K562 (cell line): Measurements from ENCODE around the gene GPR148. TPM values are rescaled to one million over a fixed set of nuclear protein-coding genes. Genes with fewer than 3 reads are reported as not detected.
A peak's percentile ranks its signal among the peaks of the same experiment; 100 is the strongest.

ENCODE experiments used
- ATAC-seq: fragments of 200-7000 bp; cut with Tn5 transposase; 3 replicates; pipeline ENCODE4 v1.9.1; 2020; ENCODE audit warnings: moderate library complexity
- BruUV-seq: library from RNA; stranded (reverse); fragments of 400-500 nt; replicated peaks from 2 replicates; lab custom pipeline; 2021; lab: Mats Ljungman, UMichigan
- CTCF ChIA-PET: fragments of 300-600 bp; formaldehyde crosslinking; extraction: SDS; loops from one replicate; lab custom pipeline; 2021; ENCODE audit warnings: low intra/inter-chr PET ratio; lab: Yijun Ruan, JAX
- POLR2A ChIA-PET: fragments of 300-600, 350-650 bp; sonication (Branson Sonifier 250); formaldehyde crosslinking; extraction: SDS; loops from one replicate; lab custom pipeline; 2021; ENCODE audit warnings: antibody characterized with exemption, inconsistent platforms; lab: Yijun Ruan, JAX
- DNase-seq, 4 experiments: peaks; one replicate each; pipeline versions ENCODE4 v3.0.0 to v3.0.0-alpha.2; 2011 to 2018; ENCODE audit warnings: low spot score in 3 of 4, mixed read lengths in 3 of 4; ENCODE audit errors: extremely low read depth in 1 of 4
- FAIRE-seq: peaks from 2 replicates; lab custom pipeline; 2011; peaks lifted over from hg19 to GRCh38; lab: Jason Lieb, UNC
- H2AFZ ChIP-seq: 2 replicates; pipeline ENCODE4 v1.6.0; 2011; ENCODE audit warnings: low read depth, low read length, control low read depth, inconsistent platforms
- H3K27ac ChIP-seq: fragments of 200-600 bp; 3 replicates; pipeline ENCODE4 v1.8.0; 2011; ENCODE audit warnings: low read depth, mild to moderate bottlenecking, control low read depth, inconsistent platforms, low read length, moderate library complexity, mixed read lengths; ENCODE audit errors: extremely low read depth
- H3K27me3 ChIP-seq, 2 experiments: fragments of 300-600 bp in 1 of 2; 2 replicates in 1 of 2; 3 replicates in 1 of 2; pipeline versions ENCODE4 v1.6.0 to v1.8.0; 2011; ENCODE audit warnings: inconsistent platforms in 2 of 2, low read length in 2 of 2, mild to moderate bottlenecking in 1 of 2, mixed read lengths in 1 of 2, moderate library complexity in 1 of 2; ENCODE audit not compliant: control insufficient read depth in 2 of 2, insufficient read depth in 2 of 2
- H3K36me3 ChIP-seq: fragments of 300-600 bp; 3 replicates; pipeline ENCODE4 v1.8.0; 2011; ENCODE audit warnings: mild to moderate bottlenecking, low read length, inconsistent platforms; ENCODE audit not compliant: control insufficient read depth, insufficient read depth
- H3K4me1 ChIP-seq, 2 experiments: fragments of 200-600 bp in 1 of 2; replicated peaks in 1 of 2; 2 replicates in 1 of 2; 3 replicates in 1 of 2; pipeline versions ENCODE4 v1.5.1 to v1.8.0; 2011; ENCODE audit warnings: inconsistent platforms in 2 of 2, low read length in 2 of 2, mild to moderate bottlenecking in 1 of 2, mixed read lengths in 1 of 2, moderate library complexity in 1 of 2; ENCODE audit not compliant: control insufficient read depth in 2 of 2, insufficient read depth in 2 of 2
- H3K4me2 ChIP-seq: 2 replicates; pipeline ENCODE4 v1.6.1; 2011; ENCODE audit warnings: low read length, control low read depth, inconsistent platforms, mixed read lengths; ENCODE audit not compliant: insufficient read depth
- H3K4me3 ChIP-seq: fragments of 200-600 bp; sonication (generic), shearing (Covaris generic); 2 replicates; pipeline ENCODE4 v1.5.1; 2016; ENCODE audit warnings: control low read depth, inconsistent platforms
- H3K79me2 ChIP-seq: fragments of 200-600 bp; 3 replicates; pipeline ENCODE4 v1.8.0; 2011; ENCODE audit warnings: low read length, inconsistent platforms; ENCODE audit not compliant: control insufficient read depth, insufficient read depth
- H3K9ac ChIP-seq, 2 experiments: 2 replicates each; pipeline versions ENCODE4 v1.6.0 to v1.6.1; 2011; ENCODE audit warnings: low read depth in 2 of 2, low read length in 2 of 2, control low read depth in 1 of 2, inconsistent platforms in 1 of 2, mild to moderate bottlenecking in 1 of 2, mixed read lengths in 1 of 2; ENCODE audit not compliant: insufficient read depth in 1 of 2
- H3K9me1 ChIP-seq: one replicate; pipeline ENCODE4 v1.6.0; 2011; ENCODE audit warnings: inconsistent platforms, mild to moderate bottlenecking, low read length, moderate library complexity; ENCODE audit not compliant: control insufficient read depth, insufficient read depth
- H3K9me3 ChIP-seq: replicated peaks from 2 replicates; pipeline ENCODE4 v1.5.1; 2011; ENCODE audit warnings: low read depth, low read length, inconsistent platforms; ENCODE audit not compliant: control insufficient read depth, insufficient read depth
- H4K20me1 ChIP-seq: replicated peaks from 2 replicates; pipeline ENCODE4 v1.6.1; 2011; ENCODE audit warnings: low read length, inconsistent platforms, mixed read lengths; ENCODE audit not compliant: control insufficient read depth, insufficient read depth
- EGR1 ChIP-seq: fragments of 450-650 bp; conservative IDR thresholded peaks from 2 replicates; pipeline ENCODE4 v1.6.1; 2017; ENCODE audit warnings: mild to moderate bottlenecking
- NR2C2 ChIP-seq, 2 experiments: fragments of 200-800 bp in 1 of 2; sonication (Bioruptor generic) in 1 of 2; sonication (generic) in 1 of 2; formaldehyde crosslinking in 1 of 2; IDR thresholded peaks; 2 replicates each; pipeline versions ENCODE4 v1.6.1 to v1.8.0; 2016 to 2022; ENCODE audit warnings: mild to moderate bottlenecking in 1 of 2, missing compliant biosample characterization in 1 of 2, missing genetic modification characterization in 1 of 2, missing genetic modification reagents in 1 of 2
- SRSF9 ChIP-seq: fragments of 200-400 bp; formaldehyde crosslinking; IDR thresholded peaks from 2 replicates; pipeline ENCODE4 v1.6.1; 2017; ENCODE audit warnings: low read depth, low read length, borderline replicate concordance
- WGBS: fragments of 100-300 bp; shearing (Covaris generic); methylation state at CpG from one replicate; pipeline ENCODE4 v1.1.6; 2016; ENCODE audit warnings: low coverage, mixed read lengths; ENCODE audit not compliant: insufficient coverage; ENCODE audit errors: missing lambda C conversion rate; 5-methylcytosine and 5-hydroxymethylcytosine counted together
- in situ Hi-C: fragments of 300-500 bp; cut with MboI; formaldehyde crosslinking; loops from 4 replicates; pipeline ENCODE4 v1.15.0; 2018; ENCODE audit warnings: inconsistent platforms, mixed read lengths
- intact Hi-C: fragments of 100-400 bp; cut with micrococcal nuclease; formaldehyde crosslinking; loops from 2 replicates; pipeline ENCODE4 v1.14.2; 2022
- polyA plus RNA-seq, 8 experiments: library from polyadenylated mRNA; depleted of rRNA in 4 of 8; stranded (reverse) in 5 of 8; unstranded in 3 of 8; fragments of >200 nt; fragmentation: Nextera tagmentation in 2 of 8; fragmentation: Illumina TruSeq in 1 of 8; extraction: Ambion mirVana in 2 of 8; extraction: Trizol in 1 of 8; gene quantifications; 2 replicates each; pipeline versions ENCODE4 v1.2.1 to v1.2.3, GENCODE V29; 2011 to 2014; ENCODE audit warnings: inconsistent platforms in 1 of 8, missing spikeins in 1 of 8
- total RNA-seq, 7 experiments: library from RNA; depleted of rRNA in 6 of 7; stranded (reverse); fragments of >200 nt in 6 of 7; fragmentation: Illumina TruSeq in 2 of 7; extraction: Trizol in 2 of 7; gene quantifications; 2 replicates each; pipeline versions ENCODE4 v1.2.1 to v1.2.3, GENCODE V29; 2011 to 2021; ENCODE audit warnings: low replicate concordance in 1 of 7
- TF ChIP-seq, protein P1 (sequence below): fragments of 450-650 bp; formaldehyde crosslinking; conservative IDR thresholded peaks from 2 replicates; pipeline ENCODE4 v1.4.0; 2022; ENCODE audit warnings: mild to moderate bottlenecking, missing genetic modification characterization

Gene GPR148
- total and polyA plus RNA-seq, 9 of the 15 experiments (the other 6 are each of a cell fraction or from before 2014, with no cell fraction given), result not detected

DNA sequence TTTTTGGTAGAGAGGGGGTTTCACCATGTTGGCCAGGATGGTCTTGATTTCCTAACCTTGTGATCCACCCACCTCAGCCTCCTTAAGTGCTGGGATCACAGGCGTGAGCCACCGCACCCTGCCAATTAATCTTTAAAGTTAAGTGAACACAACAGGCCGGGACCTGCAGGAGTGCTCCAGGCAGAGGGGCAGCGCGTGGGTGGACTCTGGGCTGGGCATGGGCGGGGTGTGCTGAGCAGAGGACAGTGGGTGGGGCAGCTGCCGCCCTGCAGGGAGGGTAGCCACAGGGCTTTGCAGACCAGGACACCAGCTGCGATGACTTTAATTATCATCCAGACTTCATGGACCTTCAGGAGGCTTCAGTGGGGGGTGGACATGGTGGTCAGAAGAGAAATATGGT is 8.8 kb upstream of the GPR148 start:
- DNase-seq, result no peak
- Histone ChIP-seq H3K9me1 (no peaks in the 10 kb centered on the region), H3K4me3 (no peak overlapping the region), H3K9ac (no peak overlapping the region), H3K4me2 (no peak overlapping the region), H3K27ac (no peak overlapping the region), H2AFZ (no peak overlapping the region), H3K27me3 (no peaks in the 10 kb centered on the region), H3K36me3 (no peaks in the 10 kb centered on the region), H4K20me1 (no peaks in the 10 kb centered on the region)
- POLR2A ChIA-PET, result no interaction called here
- ATAC-seq, result no peak
- FAIRE-seq, result no peak
- in situ Hi-C loops, result no loop called here
- no TSS peak for BruUV-seq
- WGBS, result 0% methylated on average over 5 of the region's 8 CpGs
- TF ChIP-seq EGR1 (peak; percentile 29; the same call in 1 of the 2 replicates), NR2C2 (CRISPR knock-in tag; IDR thresholded peaks at IDR 0.05) (no peak), NR2C2 (tag; IDR thresholded peaks at IDR 0.05) (no peak)
- TF ChIP-seq, all 486 proteins: peak for 1
- Histone ChIP-seq H3K79me2 (no peaks in the 10 kb centered on the region), H3K4me1 (no peaks in the 10 kb centered on the region), H3K9me3 (no peaks in the 10 kb centered on the region; the same call in 1 of the 2 replicates)
- CTCF ChIA-PET, result no interaction called here
- intact Hi-C loops, result no loop called here

DNA sequence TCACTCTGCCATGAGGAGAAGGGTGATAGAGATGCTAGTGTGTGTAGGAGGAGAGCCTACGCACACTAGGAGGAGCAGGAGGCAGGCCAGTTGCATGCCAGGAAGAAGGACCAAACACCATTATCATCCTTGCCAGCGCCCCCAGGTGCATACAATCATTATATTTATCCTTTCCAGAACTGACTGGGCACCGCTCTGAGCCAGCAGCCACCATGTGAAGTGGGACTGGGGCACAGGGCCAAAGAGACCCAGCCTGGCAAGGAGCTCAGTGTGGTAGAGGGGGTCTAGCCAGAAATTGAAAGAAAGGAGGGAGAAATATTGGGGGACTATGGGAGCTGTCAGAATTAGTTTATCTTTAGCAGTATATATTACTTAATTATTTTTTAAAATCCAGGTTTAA is 8.3 kb upstream of the GPR148 start:
- Histone ChIP-seq H3K4me1 (no peaks in the 10 kb centered on the region), H3K9me3 (no peaks in the 10 kb centered on the region; the same call in 1 of the 2 replicates), H3K79me2 (no peaks in the 10 kb centered on the region), H3K27me3 (no peaks in the 10 kb centered on the region), H3K4me3 (no peak overlapping the region), H3K4me2 (no peak overlapping the region), H4K20me1 (no peaks in the 10 kb centered on the region), H3K9me1 (no peaks in the 10 kb centered on the region), H3K9ac (no peak overlapping the region), H3K36me3 (no peaks in the 10 kb centered on the region), H3K27ac (no peak overlapping the region), H2AFZ (no peak overlapping the region)
- ChIA-PET CTCF (no interaction called here), POLR2A (no interaction called here)
- DNase-seq (no peak), ATAC-seq (no peak), FAIRE-seq (no peak)
- TF ChIP-seq SRSF9, result no peak
- TF ChIP-seq, protein P1, sequence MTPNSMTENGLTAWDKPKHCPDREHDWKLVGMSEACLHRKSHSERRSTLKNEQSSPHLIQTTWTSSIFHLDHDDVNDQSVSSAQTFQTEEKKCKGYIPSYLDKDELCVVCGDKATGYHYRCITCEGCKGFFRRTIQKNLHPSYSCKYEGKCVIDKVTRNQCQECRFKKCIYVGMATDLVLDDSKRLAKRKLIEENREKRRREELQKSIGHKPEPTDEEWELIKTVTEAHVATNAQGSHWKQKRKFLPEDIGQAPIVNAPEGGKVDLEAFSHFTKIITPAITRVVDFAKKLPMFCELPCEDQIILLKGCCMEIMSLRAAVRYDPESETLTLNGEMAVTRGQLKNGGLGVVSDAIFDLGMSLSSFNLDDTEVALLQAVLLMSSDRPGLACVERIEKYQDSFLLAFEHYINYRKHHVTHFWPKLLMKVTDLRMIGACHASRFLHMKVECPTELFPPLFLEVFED (CRISPR knock-in tag), result no peak
- in situ Hi-C loops, result no loop called here
- BruUV-seq, result no TSS peak
- WGBS, result 0% methylated on average over 3 of the region's 3 CpGs
- intact Hi-C loops, result no loop called here
